Prostate gland (tissue), 2 donors: ENCODE results near the gene ADGRD1. TPM values are rescaled to one million over a fixed set of nuclear protein-coding genes. Genes with fewer than 3 reads are reported as not detected.

Experiments used
- DNase-seq: peaks from one replicate; pipeline ENCODE4 v3.0.0-alpha.2; 2019; ENCODE audit warnings: low spot score
- H3K27ac ChIP-seq, 2 donors: fragments of 200-600 bp; sonication (generic); 2 replicates each; pipeline ENCODE4 v1.5.1; 2017 to 2019
- H3K27me3 ChIP-seq: fragments of 200-600 bp; sonication (generic); replicated peaks from 2 replicates; pipeline ENCODE4 v1.5.1; 2019; ENCODE audit not compliant: insufficient read depth
- H3K36me3 ChIP-seq, 2 donors: fragments of 200-600 bp; sonication (generic); 1 replicate in 1 of 2; 2 replicates in 1 of 2; pipeline versions ENCODE4 v1.5.1 to v1.8.1; 2017 to 2019
- H3K4me1 ChIP-seq: fragments of 200-600 bp; sonication (generic); replicated peaks from 2 replicates; pipeline ENCODE4 v1.5.1; 2019
- H3K4me3 ChIP-seq, 2 donors: fragments of 200-600 bp; sonication (generic); 2 replicates each; pipeline ENCODE4 v1.5.1; 2017 to 2019
- H3K9me3 ChIP-seq: fragments of 200-600 bp; sonication (generic); 2 replicates; pipeline ENCODE4 v1.5.1; 2017
- CTCF ChIP-seq, 4 experiments: fragments of 200-600 bp in 2 of 4; fragments of 450-650 bp in 2 of 4; sonication (generic) in 2 of 4; IDR thresholded peaks; 1 replicate in 3 of 4; 2 replicates in 1 of 4; pipeline ENCODE4 v1.5.1; 2016 to 2019; ENCODE audit warnings: antibody characterized with exemption in 4 of 4, mild to moderate bottlenecking in 2 of 4, moderate library complexity in 2 of 4
- POLR2A ChIP-seq: fragments of 450-650 bp; IDR thresholded peaks from one replicate; pipeline ENCODE4 v1.6.1; 2016; ENCODE audit warnings: antibody characterized with exemption, mild to moderate bottlenecking
- POLR2AphosphoS5 ChIP-seq: sonication (generic); formaldehyde crosslinking; IDR thresholded peaks from one replicate; pipeline ENCODE4 v1.6.1; 2017; ENCODE audit warnings: antibody characterized with exemption
- WGBS: methylation state at CpG from one replicate; pipeline ENCODE4 v1.1.5; 2018; 5-methylcytosine and 5-hydroxymethylcytosine counted together
- intact Hi-C: fragments of 100-400 bp; cut with DNase I; formaldehyde crosslinking; loops from one replicate; pipeline ENCODE4 v1.14.2; 2022
- total RNA-seq, 2 donors: library from RNA; depleted of rRNA; stranded (reverse); fragments of >200 nt; gene quantifications; one replicate each; pipeline ENCODE4 v1.1.0, GENCODE V29; 2016

ADGRD1 gene
- total RNA-seq, 2 donors from 2014 or later, result 4.3 to 20.9 TPM

GRCh38 chr12:130961921-130962451 is 8.3 kb downstream of the ADGRD1 start:
- no peak for DNase-seq
- intact Hi-C loops, result no loop called here
- TF ChIP-seq CTCF (IDR thresholded peaks at IDR 0.05), result no peak
- no peak for TF ChIP-seq POLR2A
- no peak for TF ChIP-seq POLR2AphosphoS5
- Histone ChIP-seq H3K27me3 (no peaks in the 10 kb centered on the region), H3K36me3 (no peaks in the 10 kb centered on the region), H3K9me3 (no peaks in the 10 kb centered on the region), H3K4me1 (no peaks in the 10 kb centered on the region), H3K4me3 (no peak overlapping the region), H3K27ac (no peak overlapping the region)
- WGBS, result 20% methylated on average over 9 of the region's 9 CpGs

- no peak for DNase-seq
- Histone ChIP-seq H3K4me1 (no peaks in the 10 kb centered on the region), H3K36me3 (no peaks in the 10 kb centered on the region), H3K27ac (no peak overlapping the region), H3K9me3 (no peaks in the 10 kb centered on the region), H3K27me3 (no peaks in the 10 kb centered on the region), H3K4me3 (no peak overlapping the region)
- WGBS, result 69% methylated on average over 6 of the region's 6 CpGs
- intact Hi-C loops, result no loop called here
- TF ChIP-seq CTCF (IDR thresholded peaks at IDR 0.05) (no peak), POLR2A (no peak), POLR2AphosphoS5 (no peak)
These were observed 11.5 kb downstream of the ADGRD1 start for GRCh38 chr12:130965214-130965613.

GRCh38 chr12:130965668-130966067 is 12.0 kb downstream of the ADGRD1 start:
- Histone ChIP-seq H3K4me3 (no peak overlapping the region), H3K27me3 (no peaks in the 10 kb centered on the region), H3K36me3 (no peaks in the 10 kb centered on the region), H3K4me1 (no peaks in the 10 kb centered on the region), H3K9me3 (no peaks in the 10 kb centered on the region), H3K27ac (no peak overlapping the region)
- DNase-seq, result no peak
- TF ChIP-seq POLR2A, result no peak
- no peak for TF ChIP-seq POLR2AphosphoS5
- TF ChIP-seq CTCF (IDR thresholded peaks at IDR 0.05), result no peak
- 76% methylated on average over 2 of the region's 2 CpGs for WGBS
- intact Hi-C loops, result no loop called here

GRCh38 chr12:130966443-130967030 is 12.8 kb downstream of the ADGRD1 start:
- TF ChIP-seq POLR2A (no peak), POLR2AphosphoS5 (no peak), CTCF (IDR thresholded peaks at IDR 0.05) (no peak)
- Histone ChIP-seq H3K27me3 (no peaks in the 10 kb centered on the region), H3K9me3 (no peaks in the 10 kb centered on the region), H3K36me3 (no peaks in the 10 kb centered on the region), H3K4me1 (no peaks in the 10 kb centered on the region), H3K27ac (no peak overlapping the region), H3K4me3 (no peak overlapping the region)
- WGBS, result 90% methylated on average over 15 of the region's 15 CpGs
- intact Hi-C loops, result no loop called here
- no peak for DNase-seq

GRCh38 chr12:130967636-130968035 is 13.9 kb downstream of the ADGRD1 start:
- Histone ChIP-seq H3K36me3 (no peaks in the 10 kb centered on the region), H3K9me3 (no peaks in the 10 kb centered on the region), H3K27ac (no peak overlapping the region), H3K27me3 (no peaks in the 10 kb centered on the region), H3K4me3 (no peak overlapping the region), H3K4me1 (no peaks in the 10 kb centered on the region)
- TF ChIP-seq POLR2A (no peak), CTCF (IDR thresholded peaks at IDR 0.05) (no peak), POLR2AphosphoS5 (no peak)
- WGBS, result 94% methylated on average over 16 of the region's 16 CpGs
- intact Hi-C loops, result no loop called here
- no peak for DNase-seq
